IPS-18c (cell line): ENCODE results near the gene CRCP.
"Not testable (repeated sequence)": the region's sequence is repeated elsewhere in the genome, so short reads cannot be mapped to it uniquely, and the experiment has no call there.

ENCODE experiments used
- H3K4me3 ChIP-seq: 2 replicates; pipeline ENCODE4 v1.7.0; 2013; ENCODE audit warnings: low read depth, mild to moderate bottlenecking, low read length, moderate library complexity; ENCODE audit not compliant: insufficient read depth
- H3K9me3 ChIP-seq: one replicate; pipeline ENCODE4 v1.6.1; 2013; ENCODE audit warnings: mild to moderate bottlenecking, low read length, moderate library complexity; ENCODE audit not compliant: control insufficient read depth, insufficient read depth

The CRCP gene

DNA sequence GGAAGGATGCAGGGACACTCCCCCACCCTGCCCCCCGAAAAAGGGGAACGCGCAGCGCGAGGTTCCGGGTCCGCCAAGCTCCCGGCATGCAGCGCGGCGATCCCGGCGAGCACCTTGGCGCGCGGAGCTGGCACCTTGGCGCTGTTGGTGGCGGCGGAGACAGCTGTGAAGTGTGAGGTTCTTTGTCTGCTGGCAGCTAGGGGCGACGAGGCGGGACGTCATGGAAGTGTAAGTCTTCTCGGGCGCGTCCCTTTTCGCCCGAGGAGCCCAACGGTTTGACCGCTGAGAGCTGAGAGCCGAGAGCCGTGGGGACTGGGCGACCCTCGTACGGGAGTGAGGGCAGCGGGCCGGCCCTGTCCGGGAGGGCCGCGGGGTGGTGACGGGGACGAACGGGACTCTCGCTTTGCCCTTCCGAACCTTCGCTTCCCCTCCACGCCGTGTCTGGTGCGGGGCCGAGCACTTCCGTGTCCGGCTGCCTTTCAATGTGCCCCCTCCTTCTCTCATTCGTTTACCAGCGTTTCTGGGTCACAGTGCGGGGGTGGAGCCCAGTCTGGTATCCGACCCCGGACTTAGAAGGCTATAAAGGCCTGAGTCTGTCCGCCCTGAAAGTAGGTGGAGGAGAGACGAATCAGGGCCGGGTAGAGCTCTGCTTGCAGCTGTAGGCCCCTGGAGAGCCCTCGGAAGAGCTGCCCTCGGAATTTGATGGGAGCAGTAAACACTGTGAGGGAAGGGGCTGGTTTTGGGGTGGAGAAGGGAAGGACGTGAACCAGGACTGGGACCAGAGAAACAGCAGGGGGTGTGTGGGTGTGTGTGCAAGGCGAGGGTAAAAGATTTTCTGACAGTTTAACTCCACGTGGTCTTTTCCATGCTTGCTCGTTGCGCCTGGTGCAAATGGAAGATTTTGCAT, at the start of gene CRCP:
CRCP (plus strand) TSS at position 105 of the 907 bp plus-strand sequence; CDS start at position 221, 116 bp downstream.
- no peaks in the 10 kb centered on the region for H3K9me3 ChIP-seq
- H3K4me3 ChIP-seq, result peak within 1 kb of the TSS; percentile 94

DNA sequence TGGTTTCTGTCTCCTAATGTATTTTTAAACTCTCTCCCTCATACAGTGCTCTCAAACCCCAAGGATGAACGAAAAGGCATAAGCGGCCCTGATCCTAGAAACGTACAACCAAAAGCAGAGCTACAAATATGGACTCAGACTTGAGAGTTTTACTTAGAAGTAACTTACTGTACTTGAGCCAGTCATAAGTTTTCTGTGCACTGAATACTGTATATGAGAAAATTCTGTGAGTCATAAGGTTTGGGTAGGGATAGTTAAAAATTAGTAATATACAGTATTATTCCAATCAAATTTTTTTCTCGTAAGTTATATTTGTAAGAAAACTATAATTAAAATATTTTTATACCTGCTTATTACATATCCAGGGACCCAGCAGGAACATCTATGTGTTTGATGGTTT, 44.9 kb upstream of the CRCP start:
- Histone ChIP-seq H3K4me3 (no peak overlapping the region), H3K9me3 (no peaks in the 10 kb centered on the region)

DNA sequence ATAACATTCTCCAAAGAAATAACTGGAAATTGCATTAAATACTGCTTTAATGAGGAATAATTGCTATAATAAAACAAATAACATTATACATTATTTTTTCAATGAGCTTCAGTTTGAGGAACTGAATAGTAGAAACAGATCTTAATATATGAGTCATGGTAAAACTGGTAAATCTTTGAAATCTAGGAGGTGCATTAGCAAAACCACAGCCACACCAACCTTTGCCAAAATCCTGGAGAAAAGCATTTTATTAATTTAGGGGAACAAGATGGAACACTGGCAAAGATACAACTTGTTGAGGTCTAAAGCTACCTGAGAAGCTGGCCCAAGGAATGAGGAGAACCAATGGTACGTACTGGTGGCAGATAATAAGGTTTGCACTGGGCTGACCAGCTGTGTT, 44.4 kb upstream of the CRCP start:
- H3K9me3 ChIP-seq, result no peaks in the 10 kb centered on the region
- no peak overlapping the region for H3K4me3 ChIP-seq

DNA sequence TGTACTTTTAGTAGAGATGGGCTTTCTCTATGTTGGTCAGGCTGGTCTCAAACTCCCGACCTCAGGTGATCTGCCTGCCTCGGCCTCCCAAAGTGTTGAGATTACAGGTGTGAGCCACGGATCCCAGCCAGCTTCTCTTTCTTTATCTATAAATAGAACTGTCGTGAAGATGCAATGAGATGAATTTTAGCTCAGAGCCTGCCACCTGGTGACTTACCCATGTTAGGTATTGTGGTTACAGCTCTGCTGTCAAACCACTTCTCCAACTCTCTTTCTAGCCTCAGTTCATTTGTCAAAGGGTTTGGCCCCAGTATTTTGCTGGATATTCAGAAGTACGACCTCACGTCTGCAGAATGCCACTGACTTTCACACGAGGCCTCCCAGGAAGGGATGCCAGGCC, 42.4 kb upstream of the CRCP start:
- not testable (repeated sequence) for H3K9me3 ChIP-seq, H3K4me3 ChIP-seq

DNA sequence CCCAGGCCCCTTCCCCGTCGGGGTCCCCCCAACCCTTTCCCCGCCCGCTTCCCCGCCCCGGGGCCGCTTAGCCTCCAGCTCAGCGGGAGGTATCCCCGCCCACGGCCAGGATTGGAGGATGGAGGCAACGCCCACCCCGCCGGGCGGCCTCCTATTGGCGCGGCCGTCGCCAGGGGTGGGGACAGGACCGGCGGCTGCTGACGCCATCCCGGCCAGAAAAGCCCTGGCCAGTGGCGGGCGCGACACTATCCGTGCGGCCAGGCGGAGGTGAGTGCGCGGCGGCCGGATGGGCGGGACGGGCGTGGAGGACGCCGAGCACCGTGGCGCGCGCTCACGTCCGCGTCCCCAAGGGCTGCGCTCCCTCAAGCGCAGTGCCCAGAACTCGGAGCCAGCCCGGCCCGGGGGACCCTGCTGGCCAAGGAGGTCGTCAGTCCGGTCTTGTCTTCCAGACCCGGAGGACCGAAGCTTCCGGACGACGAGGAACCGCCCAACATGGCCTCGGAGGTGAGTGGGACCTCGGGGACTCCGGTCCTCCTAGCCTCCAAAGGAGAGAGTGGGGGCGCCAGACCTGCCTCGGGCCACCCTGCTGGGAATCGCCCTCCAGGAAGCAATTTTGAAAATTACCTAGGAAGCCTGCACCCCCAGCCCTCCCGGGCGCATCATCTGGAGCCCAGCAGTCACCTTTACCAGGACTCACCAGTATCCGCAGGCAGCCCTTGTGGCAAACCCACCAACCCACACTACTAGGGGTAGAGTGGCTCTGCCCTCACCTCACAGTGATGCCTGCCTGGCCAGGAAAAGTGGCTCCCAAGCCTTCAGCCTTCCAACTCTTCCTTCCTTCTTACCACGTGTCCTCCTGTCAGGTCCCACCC, 38.8 kb upstream of the CRCP start, which contains the start of gene ASL:
ASL (plus strand) TSS at position 230 of the 872 bp plus-strand sequence; CDS start at position 493, 263 bp downstream.
- H3K4me3 ChIP-seq, result peak within 1 kb of the TSS; percentile 94
- H3K9me3 ChIP-seq, result no peaks in the 10 kb centered on the region

- H3K9me3 ChIP-seq, result no peaks in the 10 kb centered on the region
Observed at GRCh38 chr7:66076462-66077329, 38.0 kb upstream of the CRCP start.

GRCh38 chr7:66078067-66078466, 36.6 kb upstream of the CRCP start:
- Histone ChIP-seq H3K4me3 (no peak overlapping the region), H3K9me3 (no peaks in the 10 kb centered on the region)

More at GRCh38 chr7:66076462-66077329, 38.0 kb upstream of the CRCP start:
- peak overlapping the region; percentile 94 for H3K4me3 ChIP-seq

DNA sequence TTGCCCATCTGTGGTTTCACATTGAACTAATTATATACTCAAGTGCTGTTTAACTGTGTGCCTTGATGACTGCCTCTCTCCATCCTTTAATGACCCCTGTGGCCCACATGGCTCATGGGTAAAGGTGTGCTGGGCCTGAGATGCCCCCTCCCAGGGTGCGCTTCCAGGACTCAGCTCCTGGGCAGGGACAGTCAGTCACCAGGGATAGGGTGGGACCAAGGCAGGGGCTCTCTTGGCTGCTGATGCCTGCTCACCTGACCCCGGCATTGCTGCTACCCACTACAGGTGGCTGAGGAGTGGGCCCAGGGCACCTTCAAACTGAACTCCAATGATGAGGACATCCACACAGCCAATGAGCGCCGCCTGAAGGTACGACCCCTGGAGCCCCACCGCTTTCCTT, 32.6 kb upstream of the CRCP start:
- H3K4me3 ChIP-seq, result no peak overlapping the region
- H3K9me3 ChIP-seq, result no peaks in the 10 kb centered on the region

GRCh38 chr7:66082886-66083415, 31.7 kb upstream of the CRCP start:
- Histone ChIP-seq H3K9me3 (no peaks in the 10 kb centered on the region), H3K4me3 (no peak overlapping the region)

- no peaks in the 10 kb centered on the region for H3K9me3 ChIP-seq
- H3K4me3 ChIP-seq, result no peak overlapping the region
Observed at GRCh38 chr7:66083677-66084076, 31.0 kb upstream of the CRCP start.

DNA sequence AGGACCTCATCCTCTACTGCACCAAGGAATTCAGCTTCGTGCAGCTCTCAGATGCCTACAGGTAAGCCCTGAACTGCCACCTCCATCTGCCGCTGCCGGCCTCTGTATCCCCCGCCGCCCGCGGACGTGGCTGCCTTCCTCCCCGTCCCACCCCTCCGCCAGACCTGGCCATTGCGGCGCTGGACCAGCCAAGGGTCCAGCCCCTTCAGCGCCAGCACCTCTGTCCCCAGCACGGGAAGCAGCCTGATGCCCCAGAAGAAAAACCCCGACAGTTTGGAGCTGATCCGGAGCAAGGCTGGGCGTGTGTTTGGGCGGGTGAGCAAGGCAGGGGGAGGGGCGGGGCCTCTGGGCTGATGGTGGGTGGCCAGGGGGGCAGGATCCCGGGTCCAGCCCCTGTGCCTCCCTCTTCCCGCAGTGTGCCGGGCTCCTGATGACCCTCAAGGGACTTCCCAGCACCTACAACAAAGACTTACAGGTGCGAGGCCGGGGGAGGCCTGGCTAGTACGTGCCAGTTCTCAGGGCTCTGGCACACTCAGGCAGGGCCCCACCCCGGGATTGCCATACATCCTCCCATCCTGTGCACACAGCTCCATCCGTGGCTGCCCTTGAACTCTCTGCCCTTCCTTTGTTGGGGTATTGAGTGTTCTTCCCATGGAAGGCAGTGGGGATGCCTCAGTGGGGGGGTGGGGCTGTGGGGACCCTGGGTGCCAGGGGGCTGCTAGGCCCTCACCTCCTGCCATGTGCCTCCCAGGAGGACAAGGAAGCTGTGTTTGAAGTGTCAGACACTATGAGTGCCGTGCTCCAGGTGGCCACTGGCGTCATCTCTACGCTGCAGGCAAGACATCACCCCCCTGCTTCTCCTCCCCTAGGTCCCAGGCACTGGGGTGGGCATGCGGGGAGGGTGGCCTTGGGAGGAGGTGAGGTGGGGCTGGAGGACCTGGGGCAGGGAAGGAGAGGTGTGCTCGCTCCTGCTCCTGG, 25.5 kb upstream of the CRCP start:
- Histone ChIP-seq H3K4me3 (no peak overlapping the region), H3K9me3 (no peaks in the 10 kb centered on the region)

DNA sequence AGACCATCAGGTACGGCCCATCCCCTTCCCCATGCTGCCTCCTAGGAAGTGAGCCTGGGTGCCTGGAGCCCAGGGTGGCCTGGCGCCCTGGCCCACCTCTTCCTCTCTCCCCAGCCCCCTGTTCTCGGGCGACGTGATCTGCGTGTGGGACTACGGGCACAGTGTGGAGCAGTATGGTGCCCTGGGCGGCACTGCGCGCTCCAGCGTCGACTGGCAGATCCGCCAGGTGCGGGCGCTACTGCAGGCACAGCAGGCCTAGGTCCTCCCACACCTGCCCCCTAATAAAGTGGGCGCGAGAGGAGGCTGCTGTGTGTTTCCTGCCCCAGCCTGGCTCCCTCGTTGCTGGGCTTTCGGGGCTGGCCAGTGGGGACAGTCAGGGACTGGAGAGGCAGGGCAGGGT, 22.0 kb upstream of the CRCP start:
- no peaks in the 10 kb centered on the region for H3K9me3 ChIP-seq

GRCh38 chr7:66095010-66095409, 19.6 kb upstream of the CRCP start:
- Histone ChIP-seq H3K4me3 (no peak overlapping the region), H3K9me3 (no peaks in the 10 kb centered on the region)

More for the DNA sequence above, 22.0 kb upstream of the CRCP start:
- H3K4me3 ChIP-seq, result no peak overlapping the region

DNA sequence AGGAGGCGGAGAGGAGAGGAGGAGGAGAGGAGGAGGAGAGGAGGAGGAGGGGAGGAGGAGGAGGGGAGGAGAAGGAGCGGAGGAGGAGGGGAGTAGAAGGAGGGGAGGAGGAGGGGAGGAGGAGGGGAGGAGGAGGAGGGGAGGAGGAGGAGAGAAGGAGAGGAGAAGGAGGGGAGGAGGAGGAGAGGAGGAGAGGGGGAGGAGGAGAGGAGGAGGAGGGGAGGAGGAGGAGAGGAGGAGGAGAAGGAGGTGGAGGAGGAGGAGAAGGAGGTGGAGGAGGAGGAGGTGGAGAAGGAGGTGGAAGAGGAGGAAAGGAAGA, 15.5 kb upstream of the CRCP start:
- no peak overlapping the region for H3K4me3 ChIP-seq

DNA sequence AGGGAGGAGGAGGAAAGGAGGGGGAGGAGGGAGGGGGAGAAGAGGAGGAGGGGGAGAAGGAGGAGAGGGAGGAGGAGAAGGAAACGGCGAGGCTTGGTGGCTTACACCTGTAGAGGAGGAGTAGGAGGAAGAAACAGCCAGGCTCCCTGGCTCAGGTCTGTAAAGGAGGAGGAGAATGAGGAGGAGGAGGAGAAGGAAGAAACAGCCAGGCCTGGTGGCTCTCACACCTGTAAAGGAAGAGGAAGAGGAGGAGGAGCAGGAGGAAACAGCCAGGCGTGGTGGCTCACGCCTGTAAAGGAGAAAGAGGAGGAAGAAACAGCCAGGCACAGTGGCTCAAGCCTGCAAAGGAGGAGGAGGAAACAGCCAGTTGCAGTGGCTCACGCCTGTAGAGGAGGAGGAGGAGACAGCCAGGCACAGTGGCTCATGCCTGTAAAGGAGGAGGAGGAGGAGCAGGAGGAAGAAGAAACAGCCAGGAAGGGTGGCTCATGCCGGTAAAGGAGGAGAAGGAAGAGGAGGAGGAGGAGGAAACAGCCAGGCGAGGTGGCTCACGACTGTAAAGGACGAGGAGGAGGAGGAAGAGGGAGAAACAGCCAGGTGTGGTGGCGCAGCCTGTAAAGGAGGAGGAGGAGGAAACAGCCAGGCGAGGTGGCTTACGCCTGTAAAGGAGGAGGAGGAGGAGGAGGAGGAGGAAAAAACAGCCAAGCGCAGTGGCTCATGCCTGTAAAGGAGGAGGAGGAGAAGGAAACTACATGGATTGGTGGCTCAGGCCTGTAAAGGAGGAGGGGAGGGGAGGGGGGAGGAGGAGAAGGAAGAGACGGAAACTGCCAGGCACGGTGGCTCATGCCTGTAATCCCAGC, 14.9 kb upstream of the CRCP start:
- peak overlapping the region; percentile 17; the same call in 1 of the 2 replicates for H3K4me3 ChIP-seq
- H3K9me3 ChIP-seq, result no peaks in the 10 kb centered on the region

More for the DNA sequence above, 15.5 kb upstream of the CRCP start:
- no peaks in the 10 kb centered on the region for H3K9me3 ChIP-seq
